Stomach (tissue), 4 donors: ENCODE measurements around the gene INAFM2.

Experiments used
- EP300 ChIP-seq: sonication (generic); formaldehyde crosslinking; IDR thresholded peaks from one replicate; pipeline ENCODE4 v1.6.1; 2017; ENCODE audit warnings: antibody characterized with exemption
- TF ChIP-seq, protein P1 (sequence below), 7 experiments: fragments of 450-650 bp in 4 of 7; fragments of 200-600 bp in 3 of 7; sonication (generic) in 3 of 7; IDR thresholded peaks; one replicate each; pipeline ENCODE4 v1.5.1; 2016 to 2019; ENCODE audit warnings: antibody characterized with exemption in 7 of 7, control low read depth in 2 of 7, mild to moderate bottlenecking in 1 of 7

DNA sequence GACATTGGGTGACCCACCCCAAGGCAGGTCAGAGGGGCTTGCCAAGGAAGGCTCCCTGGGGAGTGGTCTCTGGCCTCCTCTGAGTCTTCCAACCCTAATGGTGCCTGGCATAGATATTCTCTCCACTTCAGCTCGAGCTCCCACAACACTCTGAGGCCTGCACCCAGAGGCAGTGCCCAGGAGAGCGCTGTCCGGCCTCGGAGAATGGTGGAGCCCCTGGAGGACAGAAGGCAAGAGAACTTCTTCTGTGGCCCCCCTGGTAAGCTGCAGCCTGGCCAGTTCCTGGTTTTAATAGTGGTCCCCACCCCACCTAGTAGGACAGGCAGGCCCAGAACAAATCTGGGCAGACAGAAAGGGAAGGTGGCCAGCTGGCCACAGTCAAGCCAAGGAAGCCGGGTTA is 41.5 kb downstream of the INAFM2 start:
- TF ChIP-seq, protein P1, sequence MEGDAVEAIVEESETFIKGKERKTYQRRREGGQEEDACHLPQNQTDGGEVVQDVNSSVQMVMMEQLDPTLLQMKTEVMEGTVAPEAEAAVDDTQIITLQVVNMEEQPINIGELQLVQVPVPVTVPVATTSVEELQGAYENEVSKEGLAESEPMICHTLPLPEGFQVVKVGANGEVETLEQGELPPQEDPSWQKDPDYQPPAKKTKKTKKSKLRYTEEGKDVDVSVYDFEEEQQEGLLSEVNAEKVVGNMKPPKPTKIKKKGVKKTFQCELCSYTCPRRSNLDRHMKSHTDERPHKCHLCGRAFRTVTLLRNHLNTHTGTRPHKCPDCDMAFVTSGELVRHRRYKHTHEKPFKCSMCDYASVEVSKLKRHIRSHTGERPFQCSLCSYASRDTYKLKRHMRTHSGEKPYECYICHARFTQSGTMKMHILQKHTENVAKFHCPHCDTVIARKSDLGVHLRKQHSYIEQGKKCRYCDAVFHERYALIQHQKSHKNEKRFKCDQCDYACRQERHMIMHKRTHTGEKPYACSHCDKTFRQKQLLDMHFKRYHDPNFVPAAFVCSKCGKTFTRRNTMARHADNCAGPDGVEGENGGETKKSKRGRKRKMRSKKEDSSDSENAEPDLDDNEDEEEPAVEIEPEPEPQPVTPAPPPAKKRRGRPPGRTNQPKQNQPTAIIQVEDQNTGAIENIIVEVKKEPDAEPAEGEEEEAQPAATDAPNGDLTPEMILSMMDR (IDR thresholded peaks at IDR 0.05): no peak
- TF ChIP-seq EP300: no peak
